Sigmoid colon (tissue), 7 donors: Measurements from ENCODE around the gene IRX5. TPM values are rescaled to one million over a fixed set of nuclear protein-coding genes. Genes with fewer than 3 reads are reported as not detected.

ENCODE experiments used
- DNase-seq: peaks from one replicate; pipeline ENCODE4 v3.0.0-alpha.2; 2019
- H3K27ac ChIP-seq, 4 donors: fragments of 200-600 bp; sonication (generic); one replicate each; pipeline ENCODE4 v1.5.1; 2016 to 2019; ENCODE audit warnings: mild to moderate bottlenecking in 1 of 4
- H3K27me3 ChIP-seq, 3 donors: fragments of 200-600 bp; sonication (generic); one replicate each; pipeline ENCODE4 v1.5.1; 2019; ENCODE audit warnings: mild to moderate bottlenecking in 1 of 3
- H3K36me3 ChIP-seq, 4 donors: fragments of 200-600 bp; sonication (generic); one replicate each; pipeline ENCODE4 v1.5.1; 2016 to 2019
- H3K4me1 ChIP-seq, 4 donors: fragments of 200-600 bp; sonication (generic); one replicate each; pipeline ENCODE4 v1.5.1; 2017 to 2019
- H3K4me3 ChIP-seq, 4 donors: fragments of 200-600 bp; sonication (generic); one replicate each; pipeline ENCODE4 v1.5.1; 2017 to 2019; ENCODE audit warnings: mild to moderate bottlenecking in 2 of 4, moderate library complexity in 1 of 4
- H3K9me3 ChIP-seq, 4 donors: fragments of 200-600 bp in 3 of 4; sonication (generic) in 3 of 4; one replicate each; pipeline versions ENCODE4 v1.5.1 to v1.6.1; 2013 to 2019
- EP300 ChIP-seq, 4 donors: sonication (generic); formaldehyde crosslinking; IDR thresholded peaks; one replicate each; pipeline ENCODE4 v1.6.1; 2017; ENCODE audit warnings: antibody characterized with exemption in 4 of 4
- POLR2A ChIP-seq, 2 donors: fragments of 450-650 bp; IDR thresholded peaks; one replicate each; pipeline ENCODE4 v1.6.1; 2016; ENCODE audit warnings: antibody characterized with exemption in 2 of 2, mild to moderate bottlenecking in 2 of 2, moderate library complexity in 2 of 2
- POLR2AphosphoS5 ChIP-seq, 4 donors: sonication (generic); formaldehyde crosslinking; IDR thresholded peaks; one replicate each; pipeline ENCODE4 v1.6.1; 2017; ENCODE audit warnings: antibody characterized with exemption in 4 of 4
- WGBS, 2 donors: extraction: QIAGEN DNeasy Blood & Tissue Kit; methylation state at CpG; one replicate each; pipeline ENCODE4 v1.1.7; 2013; 5-methylcytosine and 5-hydroxymethylcytosine counted together
- intact Hi-C: fragments of 100-400 bp; cut with DNase I; formaldehyde crosslinking; loops from one replicate; pipeline ENCODE4 v1.15.1; 2023
- polyA plus RNA-seq, 3 donors: library from polyadenylated mRNA; stranded (reverse); fragments of 200-250 nt; gene quantifications; one replicate each; pipeline ENCODE4 v1.2.3, GENCODE V29; 2013
- total RNA-seq, 4 donors: library from RNA; depleted of rRNA; stranded (reverse); fragments of >200 nt; gene quantifications; one replicate each; pipeline ENCODE4 v1.1.0, GENCODE V29; 2016
- TF ChIP-seq, protein P1 (sequence below), 4 experiments: fragments of 450-650 bp in 3 of 4; fragments of 200-600 bp in 1 of 4; IDR thresholded peaks; one replicate each; pipeline ENCODE4 v1.5.1; 2016 to 2019; ENCODE audit warnings: antibody characterized with exemption in 4 of 4, mild to moderate bottlenecking in 3 of 4, moderate library complexity in 2 of 4
- donor health status: healthy with polysubstance abuse.
- donor health status: Bipolar disorder and iron deficiency.
- donor health status: healthy.

Gene IRX5
- total and polyA plus RNA-seq, 7 donors, result not detected

DNA sequence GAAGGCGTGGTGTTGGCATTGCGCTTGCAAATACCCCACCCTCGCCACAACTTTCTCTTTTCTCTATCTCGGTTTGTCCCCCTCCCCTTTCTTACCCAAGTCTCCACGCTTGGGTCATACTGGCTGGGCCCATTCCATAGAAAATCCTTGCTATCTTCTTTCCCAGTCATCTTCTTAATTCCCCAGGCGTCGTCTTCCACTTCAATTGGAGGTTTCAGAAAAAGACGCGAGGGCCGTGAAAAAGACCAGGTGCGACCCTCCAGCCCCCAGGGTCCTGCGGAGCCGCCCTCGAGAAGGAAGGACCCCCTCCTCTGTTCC is 8.3 kb downstream of the IRX5 start:
- DNase-seq, result no peak
- Histone ChIP-seq H3K36me3 (no peaks in the 10 kb centered on the region), H3K9me3 (no peaks in the 10 kb centered on the region), H3K4me1 (peaks cover 0 to 30% (median 26%) of the 10 kb centered on the region in 4 donors), H3K27ac (no peak overlapping the region), H3K4me3 (no peak overlapping the region), H3K27me3 (peaks cover 56 to 94% (median 74%) of the 10 kb centered on the region in 3 donors)
- TF ChIP-seq, protein P1, sequence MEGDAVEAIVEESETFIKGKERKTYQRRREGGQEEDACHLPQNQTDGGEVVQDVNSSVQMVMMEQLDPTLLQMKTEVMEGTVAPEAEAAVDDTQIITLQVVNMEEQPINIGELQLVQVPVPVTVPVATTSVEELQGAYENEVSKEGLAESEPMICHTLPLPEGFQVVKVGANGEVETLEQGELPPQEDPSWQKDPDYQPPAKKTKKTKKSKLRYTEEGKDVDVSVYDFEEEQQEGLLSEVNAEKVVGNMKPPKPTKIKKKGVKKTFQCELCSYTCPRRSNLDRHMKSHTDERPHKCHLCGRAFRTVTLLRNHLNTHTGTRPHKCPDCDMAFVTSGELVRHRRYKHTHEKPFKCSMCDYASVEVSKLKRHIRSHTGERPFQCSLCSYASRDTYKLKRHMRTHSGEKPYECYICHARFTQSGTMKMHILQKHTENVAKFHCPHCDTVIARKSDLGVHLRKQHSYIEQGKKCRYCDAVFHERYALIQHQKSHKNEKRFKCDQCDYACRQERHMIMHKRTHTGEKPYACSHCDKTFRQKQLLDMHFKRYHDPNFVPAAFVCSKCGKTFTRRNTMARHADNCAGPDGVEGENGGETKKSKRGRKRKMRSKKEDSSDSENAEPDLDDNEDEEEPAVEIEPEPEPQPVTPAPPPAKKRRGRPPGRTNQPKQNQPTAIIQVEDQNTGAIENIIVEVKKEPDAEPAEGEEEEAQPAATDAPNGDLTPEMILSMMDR (IDR thresholded peaks at IDR 0.05), result no peak
- no peak for TF ChIP-seq POLR2AphosphoS5 (IDR thresholded peaks at IDR 0.05)
- no peak for TF ChIP-seq EP300 (IDR thresholded peaks at IDR 0.05)
- TF ChIP-seq POLR2A (IDR thresholded peaks at IDR 0.05), result no peak
- intact Hi-C loops, result no loop called here
- 8 to 11% methylated on average over 14 of the region's 14 CpGs for WGBS, 2 donors

DNA sequence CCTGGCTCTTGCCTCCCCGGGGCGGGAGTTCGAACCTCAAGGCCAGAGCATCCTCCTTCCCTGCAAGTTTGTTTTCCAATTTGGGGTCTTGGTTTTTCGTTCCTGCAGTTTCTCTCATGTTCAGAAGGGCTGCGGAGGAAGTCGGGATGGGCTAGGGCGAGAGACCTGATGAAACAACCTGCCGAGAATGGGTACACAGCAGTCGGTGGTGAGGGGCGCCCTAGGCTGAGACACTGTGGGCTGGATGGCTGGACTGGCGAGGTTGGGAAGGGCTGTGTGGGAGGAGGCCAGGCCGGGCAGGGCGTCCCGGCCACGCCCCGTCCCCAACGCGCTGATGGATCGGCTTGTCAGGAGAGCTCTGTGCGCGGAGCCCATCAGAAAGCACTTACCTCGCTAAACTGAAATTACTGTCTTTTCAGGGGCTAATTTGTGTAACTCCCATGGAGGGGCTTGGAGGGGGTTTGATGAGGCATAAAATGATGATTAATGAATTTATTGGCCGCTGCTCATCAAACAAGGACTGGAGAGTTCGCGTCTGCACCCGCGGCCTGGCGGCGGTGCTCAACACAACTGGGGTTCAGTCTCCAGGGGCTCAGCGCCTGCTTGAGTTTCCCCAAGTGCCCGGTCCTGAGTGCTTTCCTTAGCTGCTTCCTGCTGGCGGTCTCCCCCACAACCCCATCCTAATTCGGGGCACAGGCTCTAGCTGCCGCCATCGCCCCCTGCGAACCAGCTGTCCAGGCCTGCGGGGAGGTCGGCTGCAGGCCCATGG is 9.0 kb downstream of the IRX5 start:
- TF ChIP-seq, protein P1 (IDR thresholded peaks at IDR 0.05), result no peak
- TF ChIP-seq POLR2A (IDR thresholded peaks at IDR 0.05), result no peak
- no peak for TF ChIP-seq EP300 (IDR thresholded peaks at IDR 0.05)
- TF ChIP-seq POLR2AphosphoS5 (IDR thresholded peaks at IDR 0.05), result no peak

DNA sequence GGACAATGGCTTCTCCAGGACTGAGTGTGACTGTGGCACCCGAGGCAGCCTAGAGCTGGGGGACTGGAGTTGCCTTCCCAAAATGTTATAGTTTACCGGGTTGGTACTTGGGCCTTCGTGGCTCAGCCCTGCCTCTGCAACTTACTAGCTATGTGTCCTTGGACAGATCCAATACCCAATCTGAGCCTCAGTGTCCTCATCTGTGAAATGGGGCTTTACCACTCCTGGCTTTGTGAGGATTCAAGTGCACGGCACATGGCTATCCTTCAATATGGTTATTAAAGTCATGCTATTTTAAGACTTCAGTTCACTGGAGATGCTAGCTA is 9.6 kb downstream of the IRX5 start:
- Histone ChIP-seq H3K9me3 (no peaks in the 10 kb centered on the region), H3K27ac (no peak overlapping the region), H3K27me3 (peaks cover 46 to 91% (median 61%) of the 10 kb centered on the region in 3 donors), H3K4me1 (peaks cover 0 to 30% (median 26%) of the 10 kb centered on the region in 4 donors), H3K4me3 (no peak overlapping the region), H3K36me3 (no peaks in the 10 kb centered on the region)
- 44 to 47% methylated on average over 4 of the region's 4 CpGs for WGBS, 2 donors
- intact Hi-C loops, result no loop called here
- no peak for DNase-seq
- TF ChIP-seq POLR2A (IDR thresholded peaks at IDR 0.05), result no peak
- TF ChIP-seq, protein P1 (IDR thresholded peaks at IDR 0.05), result no peak
- TF ChIP-seq POLR2AphosphoS5 (IDR thresholded peaks at IDR 0.05), result no peak
- no peak for TF ChIP-seq EP300 (IDR thresholded peaks at IDR 0.05)

More for the DNA sequence above, 9.0 kb downstream of the IRX5 start:
- 14 to 23% methylated on average over 38 of the region's 38 CpGs for WGBS, 2 donors
- H3K4me3 ChIP-seq, result no peak overlapping the region
- peaks cover 0 to 30% (median 26%) of the 10 kb centered on the region in 4 donors for H3K4me1 ChIP-seq
- no peak for DNase-seq
- no peaks in the 10 kb centered on the region for H3K36me3 ChIP-seq
- no peak overlapping the region for H3K27ac ChIP-seq
- intact Hi-C loops, result no loop called here
- H3K27me3 ChIP-seq, result peaks cover 52 to 91% (median 67%) of the 10 kb centered on the region in 3 donors
- H3K9me3 ChIP-seq, result no peaks in the 10 kb centered on the region

DNA sequence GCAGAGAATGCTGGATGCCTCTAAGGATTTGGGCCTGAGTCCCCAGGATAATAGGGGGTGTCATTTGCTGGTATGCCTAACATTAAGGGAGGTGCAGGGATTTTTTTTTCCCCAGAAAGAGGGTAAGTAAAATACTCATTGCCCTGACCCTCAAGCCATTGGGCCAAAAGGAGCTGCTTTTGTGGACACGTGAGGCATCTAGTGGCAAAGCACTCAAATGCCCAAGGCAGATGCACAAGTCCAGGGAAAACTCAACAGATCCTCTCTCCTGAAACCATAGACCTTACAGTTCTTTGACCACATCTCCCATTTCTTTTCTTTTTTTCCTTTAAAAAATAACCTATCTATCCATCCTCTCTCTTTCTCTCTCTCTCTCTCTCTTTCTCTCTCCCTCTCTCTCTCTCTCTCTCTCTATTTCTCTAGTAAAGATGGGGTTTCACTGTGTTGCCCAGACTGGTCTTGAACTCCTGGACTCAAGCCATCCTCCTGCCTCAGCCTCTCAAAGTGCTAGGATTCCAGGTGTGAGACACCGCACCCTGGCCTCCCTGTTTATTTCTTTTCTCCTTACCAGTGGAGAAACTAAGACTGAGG is 11.8 kb downstream of the IRX5 start:
- no peaks in the 10 kb centered on the region for H3K9me3 ChIP-seq
- H3K4me3 ChIP-seq, result no peak overlapping the region
- H3K4me1 ChIP-seq, result peaks cover 0 to 16% (median 14%) of the 10 kb centered on the region in 4 donors
- H3K27ac ChIP-seq, result no peak overlapping the region
- intact Hi-C loops, result no loop called here
- WGBS, 2 donors, result 90 to 91% methylated on average over 2 of the region's 2 CpGs
- DNase-seq, result no peak
- no peaks in the 10 kb centered on the region for H3K36me3 ChIP-seq
- H3K27me3 ChIP-seq, result peaks cover 29 to 85% (median 46%) of the 10 kb centered on the region in 3 donors
- TF ChIP-seq, protein P1 (IDR thresholded peaks at IDR 0.05), result no peak
- no peak for TF ChIP-seq EP300 (IDR thresholded peaks at IDR 0.05)
